B cell (primary cell): ENCODE data around the gene TBCD. TPM values are rescaled to one million over a fixed set of nuclear protein-coding genes. Genes with fewer than 3 reads are reported as not detected.

Experiments
- ATAC-seq: fragments of 200-7000 bp; cut with Tn5 transposase; one replicate; pipeline ENCODE4 v1.10.0; 2021; ENCODE audit warnings: low read depth, mild to moderate bottlenecking, moderate number of reproducible peaks, moderate library complexity
- CTCF ChIA-PET: fragments of 350-600 bp; sonication (Branson Sonifier 250); formaldehyde crosslinking; loops from one replicate; lab custom pipeline; 2021; ENCODE audit warnings: antibody characterized with exemption, inconsistent platforms; lab: Charles Lee
- POLR2A ChIA-PET: fragments of 350-600 bp; sonication (Branson Sonifier 250); formaldehyde crosslinking; loops from one replicate; lab custom pipeline; 2021; ENCODE audit warnings: antibody characterized with exemption; lab: Charles Lee
- DNase-seq: peaks from one replicate; pipeline ENCODE4 v3.0.0; 2013
- H2AFZ ChIP-seq: 2 replicates; pipeline ENCODE4 v1.6.1; 2012; ENCODE audit warnings: mild to moderate bottlenecking, low read depth, low read length; ENCODE audit not compliant: insufficient read depth, poor library complexity, severe bottlenecking
- H3K27ac ChIP-seq, 2 donors: 1 replicate in 1 of 2; 2 replicates in 1 of 2; pipeline ENCODE4 v1.5.1; 2012 to 2013; ENCODE audit warnings: low read length in 2 of 2, mild to moderate bottlenecking in 2 of 2, moderate library complexity in 1 of 2
- H3K27me3 ChIP-seq, 4 experiments: fragments of 200-600 bp in 1 of 4; sonication (generic) in 1 of 4; replicated peaks in 1 of 4; 1 replicate in 2 of 4; 2 replicates in 2 of 4; pipeline versions ENCODE4 v1.6.1 to v1.7.0; 2013 to 2016; ENCODE audit warnings: low read length in 3 of 4, mild to moderate bottlenecking in 2 of 4, mixed read lengths in 1 of 4, moderate library complexity in 1 of 4; ENCODE audit not compliant: insufficient read depth in 4 of 4, control insufficient read depth in 3 of 4; ENCODE audit errors: control extremely low read depth in 1 of 4
- H3K36me3 ChIP-seq, 2 experiments: replicated peaks in 1 of 2; 1 replicate in 1 of 2; 2 replicates in 1 of 2; pipeline versions ENCODE4 v1.6.1 to v1.7.1; 2013; ENCODE audit warnings: low read length in 1 of 2; ENCODE audit not compliant: insufficient read depth in 2 of 2, control insufficient read depth in 1 of 2; ENCODE audit errors: control extremely low read depth in 1 of 2, extremely low read depth in 1 of 2
- H3K4me1 ChIP-seq, 2 donors: fragments of 200-600 bp in 1 of 2; sonication (generic) in 1 of 2; 1 replicate in 1 of 2; 2 replicates in 1 of 2; pipeline versions ENCODE4 v1.5.1 to v1.6.1; 2013 to 2017; ENCODE audit warnings: low read length in 2 of 2; ENCODE audit not compliant: control insufficient read depth in 2 of 2, insufficient read depth in 2 of 2
- H3K4me2 ChIP-seq: replicated peaks from 2 replicates; pipeline ENCODE3; 2012; ENCODE audit warnings: mild to moderate bottlenecking, low read depth, low read length; ENCODE audit not compliant: poor library complexity, severe bottlenecking
- H3K4me3 ChIP-seq, 5 experiments: fragments of 200-600 bp in 1 of 5; sonication (generic) in 1 of 5; 1 replicate in 3 of 5; 2 replicates in 2 of 5; pipeline versions ENCODE4 v1.5.1 to v1.7.0; 2011 to 2016; ENCODE audit warnings: low read length in 4 of 5, mild to moderate bottlenecking in 4 of 5, low read depth in 2 of 5, control low read depth in 1 of 5, moderate library complexity in 1 of 5; ENCODE audit not compliant: insufficient read depth in 1 of 5; ENCODE audit errors: control extremely low read depth in 1 of 5, extremely low read depth in 1 of 5
- H3K79me2 ChIP-seq: fragments of 200-600 bp; sonication (generic); one replicate; pipeline ENCODE4 v1.6.0; 2016; ENCODE audit warnings: low read length; ENCODE audit not compliant: control insufficient read depth, insufficient read depth
- H3K9ac ChIP-seq: fragments of 200-600 bp; sonication (generic); 2 replicates; pipeline ENCODE4 v1.6.1; 2017; ENCODE audit warnings: mild to moderate bottlenecking, low read length, moderate library complexity
- H3K9me3 ChIP-seq, 3 donors: one replicate each; pipeline versions ENCODE4 v1.6.1 to v1.7.1; 2013; ENCODE audit warnings: low read length in 2 of 3; ENCODE audit not compliant: control insufficient read depth in 2 of 3, insufficient read depth in 1 of 3; ENCODE audit errors: control extremely low read depth in 1 of 3
- H4K20me1 ChIP-seq: 2 replicates; pipeline ENCODE4 v1.6.0; 2012; ENCODE audit warnings: mild to moderate bottlenecking, low read length; ENCODE audit not compliant: insufficient read depth, control insufficient read depth, poor library complexity, severe bottlenecking
- H3K27ac Mint-ChIP-seq: one replicate; pipeline ENCODE4 v1.8.0; 2021; ENCODE audit warnings: mixed read lengths
- H3K27me3 Mint-ChIP-seq: one replicate; pipeline ENCODE4 v1.8.0; 2021; ENCODE audit warnings: mixed read lengths
- H3K4me1 Mint-ChIP-seq: one replicate; pipeline ENCODE4 v1.8.0; 2021; ENCODE audit warnings: mixed read lengths
- H3K4me3 Mint-ChIP-seq: one replicate; pipeline ENCODE4 v1.8.0; 2021; ENCODE audit warnings: mixed read lengths
- H3K9me3 Mint-ChIP-seq: one replicate; pipeline ENCODE4 v1.8.0; 2022; ENCODE audit warnings: mixed read lengths; ENCODE audit not compliant: insufficient read depth
- CTCF ChIP-seq: fragments of 200-600 bp; IDR thresholded peaks from one replicate; pipeline ENCODE4 v1.8.0; 2022; ENCODE audit warnings: antibody characterized with exemption, mild to moderate bottlenecking
- EZH2 ChIP-seq: IDR thresholded peaks from 2 replicates; pipeline ENCODE4 v1.6.1; 2012; ENCODE audit warnings: borderline replicate concordance, low read depth, mild to moderate bottlenecking, moderate library complexity, low read length; ENCODE audit not compliant: insufficient read depth, poor library complexity, severe bottlenecking
- WGBS: methylation state at CpG from one replicate; pipeline ENCODE4 v1.1.5; 2013; ENCODE audit warnings: missing lambda C conversion rate; ENCODE audit not compliant: insufficient coverage; 5-methylcytosine and 5-hydroxymethylcytosine counted together
- intact Hi-C: fragments of 100-400 bp; cut with micrococcal nuclease; formaldehyde crosslinking; loops from one replicate; pipeline ENCODE4 v1.10.0; 2022
- polyA plus RNA-seq: library from polyadenylated mRNA; depleted of rRNA; stranded (reverse); fragments of >200 nt; gene quantifications from 2 replicates; pipeline ENCODE4 v1.2.3, GENCODE V29; 2012
- total RNA-seq, 2 donors: library from RNA; stranded (reverse); fragments of 120-200 nt in 1 of 2; gene quantifications; 1 replicate in 1 of 2; 2 replicates in 1 of 2; pipeline versions ENCODE4 v1.2.3 to v1.2.4, GENCODE V29; 2013 to 2022

TBCD gene
- total and polyA plus RNA-seq, 2 donors (not counting 1 experiment from before 2014, with no cell fraction given) = 60.8 to 101 TPM

GRCh38 chr17:82713071-82713723 is 38.7 kb upstream of the TBCD start:
- H3K9me3 ChIP-seq = no peaks in the 10 kb centered on the region
- Mint-ChIP-seq H3K27me3 (no peaks in the 10 kb centered on the region), H3K9me3 (no peaks in the 10 kb centered on the region), H3K27ac (no peak overlapping the region), H3K4me1 (peaks cover 20% of the 10 kb centered on the region), H3K4me3 (peak overlapping the region; percentile 4)
- no peak overlapping the region for H3K27ac ChIP-seq
- H4K20me1 ChIP-seq = peaks cover 11% of the 10 kb centered on the region
- H3K27me3 ChIP-seq = no peaks in the 10 kb centered on the region
- DNase-seq = no peak
- peaks cover 16 to 30% of the 10 kb centered on the region in 2 donors for H3K4me1 ChIP-seq
- no peak overlapping the region for H3K4me3 ChIP-seq
- WGBS = 92% methylated on average over 35 of the region's 35 CpGs
- H3K36me3 ChIP-seq = no peaks in the 10 kb centered on the region
- no peak for ATAC-seq
- no peak overlapping the region for H3K4me2 ChIP-seq
- H3K9ac ChIP-seq = no peak overlapping the region
- ChIA-PET CTCF (interaction anchor here (1.1 kb wide), 1 partner anchor 69 kb away, joined by 4 read pairs; no protein-coding TSS in a partner anchor), POLR2A (no interaction called here)
- peaks cover 11% of the 10 kb centered on the region for H3K79me2 ChIP-seq
- TF ChIP-seq CTCF = no peak
- TF ChIP-seq EZH2 = no peak
- no peak overlapping the region for H2AFZ ChIP-seq
- intact Hi-C loops = no loop called here
